ENCODE results near the gene SLC22A23. TPM values are rescaled to one million over a fixed set of nuclear protein-coding genes. Genes with fewer than 3 reads are reported as not detected.

SLC22A23 gene
- polyA plus RNA-seq, 1 donor (not counting 4 experiments of a cell fraction or from before 2014, with no cell fraction given): 4.3 TPM

- Histone ChIP-seq H3K4me1 (ENCODE audit: control insufficient read depth, extremely low read depth, insufficient read depth, low read length) (peaks cover 4% of the 10 kb centered on the region), H3K79me2 (ENCODE audit: control insufficient read depth, insufficient read depth, low read length) (peaks cover 42% of the 10 kb centered on the region), H4K20me1 (ENCODE audit: control insufficient read depth, extremely low read depth, insufficient read depth, low read length) (peaks cover 15% of the 10 kb centered on the region), H3K4me2 (ENCODE audit: control insufficient read depth, extremely low read depth, insufficient read depth, low read depth, low read length) (no peak overlapping the region), H3K9me1 (ENCODE audit: control insufficient read depth, extremely low read depth, insufficient read depth, low read length) (no peaks in the 10 kb centered on the region), H3K4me3 (ENCODE audit: control insufficient read depth in 2 of 3, extremely low read depth in 1 of 3, insufficient read depth in 2 of 3, low read depth in 1 of 3, low read length in 3 of 3) (no peak overlapping the region), H2AFZ (ENCODE audit: control insufficient read depth, low read length) (no peak overlapping the region), H3K9ac (ENCODE audit: control insufficient read depth, extremely low read depth, insufficient read depth, low read length) (no peak overlapping the region), H3K36me3 (ENCODE audit: control insufficient read depth in 2 of 2, extremely low read depth in 1 of 2, insufficient read depth in 2 of 2, low read length in 2 of 2) (peaks cover 17 to 37% of the 10 kb centered on the region in 2 experiments), H3K9me3 (ENCODE audit: control insufficient read depth, low read depth, low read length) (no peaks in the 10 kb centered on the region), H3K27ac (ENCODE audit: control insufficient read depth, insufficient read depth, low read length) (no peak overlapping the region), H3K27me3 (ENCODE audit: control insufficient read depth, extremely low read depth, insufficient read depth, low read length) (no peaks in the 10 kb centered on the region)
- dilution Hi-C loops (cut with MboI; ENCODE audit: extremely low pct_ligation_motif_present, low sequenced_read_pairs): no loop called here
- no peak for DNase-seq (ENCODE audit: low read depth, low spot score)
- FAIRE-seq: no peak
- TF ChIP-seq EZH2 (IDR thresholded peaks at IDR 0.05; ENCODE audit: low read length) (no peak), CTCF (optimal IDR thresholded peaks at IDR 0.05 in 1 of 3, IDR thresholded peaks at IDR 0.05 in 1 of 3, conservative IDR thresholded peaks at IDR 0.05 in 1 of 3; ENCODE audit: extremely low read depth in 1 of 3, insufficient read depth in 2 of 3, low read length in 3 of 3) (no peak)
These were observed 189.7 kb downstream of the SLC22A23 start for GRCh38 chr6:3267162-3267561.

GRCh38 chr6:3266170-3266569 is 190.7 kb downstream of the SLC22A23 start:
- H3K9me1 ChIP-seq (ENCODE audit: control insufficient read depth, extremely low read depth, insufficient read depth, low read length): no peaks in the 10 kb centered on the region
- FAIRE-seq (no peak), DNase-seq (ENCODE audit: low read depth, low spot score) (no peak)
- H3K9ac ChIP-seq (ENCODE audit: control insufficient read depth, extremely low read depth, insufficient read depth, low read length): no peak overlapping the region
- H3K4me2 ChIP-seq (ENCODE audit: control insufficient read depth, extremely low read depth, insufficient read depth, low read depth, low read length): no peak overlapping the region
- dilution Hi-C loops (cut with MboI; ENCODE audit: extremely low pct_ligation_motif_present, low sequenced_read_pairs): no loop called here
- H3K36me3 ChIP-seq (ENCODE audit: control insufficient read depth in 2 of 2, extremely low read depth in 1 of 2, insufficient read depth in 2 of 2, low read length in 2 of 2): peaks cover 15 to 38% of the 10 kb centered on the region in 2 experiments
- no peak overlapping the region for H3K4me3 ChIP-seq (ENCODE audit: control insufficient read depth in 2 of 3, extremely low read depth in 1 of 3, insufficient read depth in 2 of 3, low read depth in 1 of 3, low read length in 3 of 3)
- TF ChIP-seq CTCF (optimal IDR thresholded peaks at IDR 0.05 in 1 of 3, IDR thresholded peaks at IDR 0.05 in 1 of 3, conservative IDR thresholded peaks at IDR 0.05 in 1 of 3; ENCODE audit: extremely low read depth in 1 of 3, insufficient read depth in 2 of 3, low read length in 3 of 3) (no peak), EZH2 (IDR thresholded peaks at IDR 0.05; ENCODE audit: low read length) (no peak)
- peaks cover 22% of the 10 kb centered on the region for H4K20me1 ChIP-seq (ENCODE audit: control insufficient read depth, extremely low read depth, insufficient read depth, low read length)
- H3K27me3 ChIP-seq (ENCODE audit: control insufficient read depth, extremely low read depth, insufficient read depth, low read length): no peaks in the 10 kb centered on the region
- H3K9me3 ChIP-seq (ENCODE audit: control insufficient read depth, low read depth, low read length): no peaks in the 10 kb centered on the region
- H3K4me1 ChIP-seq (ENCODE audit: control insufficient read depth, extremely low read depth, insufficient read depth, low read length): peaks cover 4% of the 10 kb centered on the region
- H3K27ac ChIP-seq (ENCODE audit: control insufficient read depth, insufficient read depth, low read length): no peak overlapping the region
- H3K79me2 ChIP-seq (ENCODE audit: control insufficient read depth, insufficient read depth, low read length): peaks cover 52% of the 10 kb centered on the region
- H2AFZ ChIP-seq (ENCODE audit: control insufficient read depth, low read length): no peak overlapping the region

Data from keratinocyte (primary cell).